Non-pigmented ciliary epithelial cell (primary cell): Measurements from ENCODE around the gene IGF2.

ENCODE experiments used
- DNase-seq: peaks from one replicate; pipeline ENCODE4 v3.0.0-alpha.2; 2010; ENCODE audit warnings: low read depth

The IGF2 gene

DNA sequence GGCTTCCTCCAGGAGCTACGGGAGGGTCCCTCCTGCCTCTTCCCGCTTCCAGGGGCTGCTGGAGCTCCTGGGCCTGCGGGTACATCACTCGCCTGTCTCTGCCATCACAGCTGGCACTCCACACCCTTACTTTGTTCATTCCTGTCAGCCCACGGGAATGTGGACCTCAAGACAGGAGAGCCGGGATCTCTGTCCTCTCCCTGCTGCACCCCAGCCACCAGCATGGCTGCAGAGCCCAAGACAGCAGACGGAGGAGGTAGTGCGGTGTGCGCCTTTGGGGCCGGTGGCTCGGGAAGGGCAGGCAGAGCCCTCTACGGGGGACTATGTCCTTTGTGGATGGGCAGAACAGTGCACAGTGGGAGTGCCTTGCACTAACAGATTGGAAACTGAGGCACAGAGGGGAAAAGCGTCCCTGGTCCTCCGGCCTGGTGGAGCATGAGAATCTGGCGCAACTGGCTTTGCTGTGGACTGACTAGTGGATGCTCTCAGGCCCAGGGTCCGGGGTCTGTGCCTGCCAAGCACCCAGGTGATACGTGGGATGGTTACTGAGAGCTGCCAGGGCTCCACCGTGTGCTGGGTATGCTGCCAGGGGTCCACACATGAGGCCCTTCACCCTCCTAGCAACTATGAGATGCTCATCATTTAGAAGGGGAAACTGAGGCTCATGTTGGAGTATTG lies 47.3 kb downstream of the IGF2 start:
- no peak for DNase-seq

DNA sequence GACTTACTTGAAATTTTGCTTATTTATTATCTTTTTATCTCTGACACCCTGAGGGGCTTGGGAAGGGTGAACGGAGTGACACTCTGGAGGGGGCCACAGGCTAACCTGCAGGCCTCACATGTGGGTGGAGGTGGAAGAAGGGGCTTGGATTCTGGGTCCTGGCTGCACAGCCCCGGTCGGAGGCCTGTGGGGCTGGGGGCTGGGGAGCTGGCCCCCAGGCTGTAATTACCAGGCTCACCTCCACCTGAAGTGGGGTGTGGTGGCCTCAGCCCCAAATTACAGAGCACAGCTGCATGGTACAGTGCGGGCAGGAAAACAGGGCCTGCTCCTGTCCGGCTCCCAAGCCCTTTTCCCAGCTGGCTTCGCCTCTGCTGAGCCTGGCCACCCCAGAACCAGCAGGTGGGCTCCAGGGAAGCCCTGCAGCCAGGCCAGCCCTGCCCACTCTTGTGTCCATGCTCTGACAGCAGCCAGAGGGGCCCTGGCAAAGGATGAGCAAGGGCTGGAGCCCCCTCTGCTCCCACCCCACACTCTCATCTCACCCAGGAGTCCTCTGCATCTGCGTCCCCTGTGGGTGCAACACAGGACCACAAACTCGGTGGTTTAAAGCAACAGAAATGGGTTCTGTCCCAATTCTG lies 48.0 kb downstream of the IGF2 start:
- DNase-seq: no peak

DNA sequence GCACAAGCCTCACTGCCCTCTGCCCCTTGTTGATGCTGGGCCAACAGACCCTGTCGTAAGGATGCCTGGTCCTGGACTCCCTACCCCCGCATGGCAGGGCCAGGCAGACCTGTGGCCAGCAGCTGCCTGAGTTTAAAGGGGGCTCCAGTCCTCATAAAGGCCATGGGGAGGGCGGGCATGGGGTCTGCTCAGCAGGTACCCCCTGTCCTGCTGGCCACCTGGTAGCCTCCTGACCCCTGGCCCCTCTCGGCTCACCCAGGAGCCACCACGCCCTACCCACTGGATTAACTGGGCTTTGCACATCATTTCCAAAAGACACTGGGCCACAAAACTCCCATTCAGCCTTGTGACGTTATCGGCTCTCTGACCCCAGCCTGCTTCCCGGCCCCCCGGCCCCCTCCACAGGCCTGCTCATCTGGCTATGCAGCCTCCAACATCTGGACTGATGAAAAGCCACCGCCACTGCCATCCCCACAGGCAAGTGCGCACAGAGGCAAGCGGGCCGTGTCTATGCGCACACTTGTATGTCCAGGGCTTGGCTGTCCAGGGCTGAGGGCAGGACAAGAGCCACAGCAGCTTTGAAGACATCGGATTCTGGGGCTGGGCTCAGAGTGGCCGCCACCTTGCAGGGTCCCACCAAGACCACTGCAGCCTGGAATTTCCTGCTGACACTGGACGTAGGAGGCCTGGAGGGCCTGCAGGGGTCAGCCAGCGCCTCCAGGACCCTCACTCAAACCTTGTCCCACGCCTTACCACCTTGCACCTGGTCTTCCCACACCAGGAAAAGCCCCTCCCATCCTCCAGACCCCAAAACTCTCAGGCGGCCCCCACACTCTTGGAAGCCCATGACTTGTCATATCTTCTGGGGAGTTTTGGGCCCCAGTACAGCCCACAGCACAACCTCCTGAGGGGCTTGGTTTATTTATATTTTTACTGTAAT lies 48.7 kb downstream of the IGF2 start:
- no peak for DNase-seq

DNA sequence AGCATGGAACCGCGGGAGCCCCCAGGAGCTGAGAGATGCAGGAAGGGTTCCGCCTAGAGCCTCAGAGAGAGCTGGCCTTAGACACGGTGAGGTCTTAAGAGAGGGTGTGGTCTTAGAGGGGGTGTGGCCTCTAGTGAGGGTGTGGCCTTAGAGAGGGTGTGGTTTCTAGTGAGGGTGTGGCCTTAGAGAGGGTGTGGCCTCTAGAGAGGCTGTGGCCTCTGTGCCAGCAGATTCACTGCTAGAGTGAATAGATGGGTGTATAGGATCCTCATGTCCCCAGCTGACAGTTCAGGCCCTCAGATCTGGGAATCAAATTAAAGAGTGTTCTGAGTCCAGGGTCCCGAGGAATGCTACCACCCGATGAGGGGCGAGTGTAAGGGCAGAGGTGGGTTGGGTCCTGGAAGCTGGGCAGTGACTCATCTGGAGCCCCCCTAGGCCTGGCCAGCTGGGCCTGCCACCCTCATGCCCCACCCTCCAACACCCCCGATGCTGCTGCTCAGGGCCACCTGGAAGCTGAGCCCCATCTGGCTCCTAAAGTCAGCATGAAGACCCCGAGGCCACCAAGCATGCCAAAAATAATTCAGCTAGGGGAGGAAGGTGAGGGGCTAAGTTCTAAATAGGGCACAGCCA lies 49.5 kb downstream of the IGF2 start:
- DNase-seq: no peak

DNA sequence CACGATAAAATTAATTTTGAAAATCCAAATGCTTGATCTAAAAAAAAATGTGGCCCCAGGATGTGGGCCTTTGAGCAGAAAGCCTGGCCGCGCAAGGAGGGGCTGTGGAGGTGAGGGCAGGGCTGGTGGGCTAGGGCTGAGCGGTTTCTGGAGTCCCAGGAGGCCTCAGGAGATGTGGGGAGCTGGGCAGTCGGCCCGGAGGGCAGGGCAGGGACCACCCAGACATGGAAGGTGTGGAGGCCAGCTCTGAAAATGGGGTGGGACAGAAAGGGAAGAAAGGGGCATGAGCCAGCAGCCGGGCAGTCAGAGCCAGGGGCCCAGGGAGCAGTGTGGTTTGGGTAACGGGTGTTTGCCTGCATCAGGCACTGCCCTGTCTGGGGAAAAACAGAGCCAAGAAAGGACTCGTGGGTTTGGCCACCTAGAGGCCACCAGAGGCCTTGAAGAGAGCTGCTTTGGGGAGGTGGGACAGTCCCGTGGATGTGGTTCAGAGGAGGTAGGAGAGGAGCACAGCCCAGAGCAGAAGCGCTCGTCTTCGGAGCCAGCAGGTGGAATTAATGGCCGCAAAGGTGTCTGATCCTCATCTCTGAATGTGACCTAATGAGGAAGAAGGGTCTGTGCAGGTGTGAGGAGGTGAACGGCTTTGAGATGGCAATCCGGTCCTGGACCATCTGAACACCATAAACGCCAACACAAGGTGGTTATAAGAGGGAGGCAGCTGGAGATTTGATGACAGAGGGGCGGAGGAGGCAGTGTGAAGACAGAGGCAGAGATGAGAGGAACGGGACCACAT lies 50.2 kb downstream of the IGF2 start:
- DNase-seq: no peak

DNA sequence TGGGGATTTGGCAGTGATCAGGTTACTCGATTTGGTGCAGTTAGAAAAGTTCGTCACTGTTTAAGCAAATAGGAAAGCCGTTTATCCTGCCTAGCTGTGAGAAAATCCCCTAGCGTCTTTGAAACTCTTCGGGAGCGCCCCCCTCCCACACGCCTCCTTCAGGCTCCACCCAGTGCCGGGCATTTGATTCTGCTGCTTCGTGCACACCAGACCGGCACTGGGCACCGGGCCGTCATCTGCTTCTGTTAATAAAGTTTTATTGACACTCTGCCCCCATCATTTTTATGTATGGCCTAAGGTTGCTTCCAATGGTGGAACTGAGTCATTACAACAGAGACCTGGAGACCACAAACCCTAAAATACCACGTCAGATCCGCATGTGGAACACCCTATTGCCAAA lies 50.9 kb downstream of the IGF2 start:
- DNase-seq: no peak

DNA sequence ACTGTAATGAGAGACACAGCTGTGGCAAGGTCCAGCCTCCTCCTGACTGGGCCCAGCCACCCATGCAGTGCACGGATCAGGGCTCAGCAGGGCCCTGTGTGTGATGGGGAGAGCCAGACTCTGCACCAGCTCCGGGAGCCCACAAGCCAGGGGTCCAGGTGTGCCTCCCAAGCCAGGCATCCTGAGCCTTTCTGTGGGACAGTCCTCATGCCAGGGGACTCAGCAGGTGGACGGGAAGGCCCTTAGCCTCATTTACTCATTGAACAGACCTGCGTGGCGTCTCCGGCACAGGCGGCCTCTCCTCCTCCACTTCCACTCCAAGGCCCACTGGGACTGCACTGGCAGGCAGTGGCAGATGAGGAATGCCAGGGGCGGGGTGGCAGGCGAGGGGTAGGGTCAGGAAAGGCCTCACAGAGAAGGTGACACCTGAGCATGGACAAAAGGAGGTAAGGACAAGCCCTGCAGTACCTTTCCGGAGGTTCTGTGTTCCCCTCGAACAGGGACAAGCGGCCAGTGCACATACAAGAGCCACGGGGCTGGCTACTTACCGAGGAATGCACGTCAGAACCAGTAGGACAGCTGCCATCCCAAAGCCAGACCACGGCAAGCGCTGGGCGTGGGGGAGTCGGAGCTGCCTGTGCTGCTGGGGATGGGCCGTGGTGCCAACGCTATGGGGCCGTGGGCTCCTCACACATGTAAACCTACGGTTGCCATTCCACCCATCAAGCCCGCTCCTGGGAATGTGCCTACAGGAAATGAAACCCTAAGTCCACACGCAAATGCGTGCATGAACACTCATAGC lies 52.7 kb downstream of the IGF2 start:
- no peak for DNase-seq

DNA sequence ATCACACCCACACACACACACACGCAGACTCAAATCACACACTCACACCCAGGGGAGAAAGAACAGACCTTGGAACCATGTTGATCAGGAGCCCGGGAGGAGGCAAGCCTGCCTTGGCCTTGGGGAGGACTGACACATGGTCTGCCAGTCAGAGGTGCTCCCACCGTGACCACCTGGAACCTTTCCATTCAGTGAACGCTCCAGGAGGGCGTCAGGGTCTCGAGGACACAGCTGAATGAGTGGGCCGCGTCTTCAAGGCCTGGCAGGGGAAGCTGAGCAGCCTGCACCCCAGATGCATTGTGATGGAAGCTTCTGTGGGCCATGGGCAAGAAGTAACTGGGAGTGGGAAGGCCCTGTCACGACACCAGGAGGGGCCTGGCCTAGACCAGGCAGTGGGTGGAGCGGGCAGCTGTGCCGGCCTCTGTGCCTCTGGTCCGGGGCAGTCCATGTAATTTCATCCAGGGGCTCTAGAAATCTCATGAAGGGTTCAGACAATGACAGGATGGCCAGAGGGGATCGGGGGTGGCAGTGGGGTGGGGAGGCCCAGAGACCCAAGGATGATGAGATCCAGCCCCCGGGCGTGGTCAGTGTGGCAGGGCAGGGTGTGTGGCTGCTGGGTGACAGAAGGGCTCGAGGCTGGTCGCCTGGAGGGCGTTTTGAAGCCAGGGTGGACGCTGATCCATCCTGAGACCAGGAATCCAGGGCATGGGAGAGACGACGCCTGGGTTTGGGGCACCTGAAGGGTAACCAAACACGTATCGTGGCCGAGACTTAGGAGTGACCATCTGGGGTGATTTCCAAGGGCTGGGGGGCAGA lies 53.7 kb downstream of the IGF2 start:
- no peak for DNase-seq

DNA sequence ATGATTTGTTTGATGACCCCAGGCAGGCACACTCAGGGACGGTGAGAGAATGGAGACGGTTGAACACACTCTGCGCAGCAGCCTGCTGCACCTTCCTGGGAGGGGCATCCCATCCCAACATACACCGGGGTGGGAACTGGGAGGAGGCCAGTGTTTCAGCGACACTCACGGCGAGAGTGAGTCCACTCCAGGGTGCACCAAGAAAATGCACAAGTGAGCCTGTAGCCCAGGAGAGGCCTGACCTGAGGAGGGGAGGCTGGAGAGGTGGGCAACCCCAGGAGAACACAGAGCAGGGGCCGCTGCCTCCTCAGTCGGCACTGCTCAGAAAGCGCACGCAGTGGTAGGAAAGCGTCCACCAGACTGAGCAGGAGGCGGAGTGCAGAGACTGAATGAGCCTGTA lies 54.5 kb downstream of the IGF2 start:
- no peak for DNase-seq
